ENCODE data around the gene PLEKHA3. TPM values are rescaled to one million over a fixed set of nuclear protein-coding genes. Genes with fewer than 3 reads are reported as not detected.
A peak's percentile ranks its signal among the peaks of the same experiment; 100 is the strongest.

The PLEKHA3 gene
- total and polyA plus RNA-seq, 2 experiments from 2014 or later, result 9.1 to 32.1 TPM

DNA sequence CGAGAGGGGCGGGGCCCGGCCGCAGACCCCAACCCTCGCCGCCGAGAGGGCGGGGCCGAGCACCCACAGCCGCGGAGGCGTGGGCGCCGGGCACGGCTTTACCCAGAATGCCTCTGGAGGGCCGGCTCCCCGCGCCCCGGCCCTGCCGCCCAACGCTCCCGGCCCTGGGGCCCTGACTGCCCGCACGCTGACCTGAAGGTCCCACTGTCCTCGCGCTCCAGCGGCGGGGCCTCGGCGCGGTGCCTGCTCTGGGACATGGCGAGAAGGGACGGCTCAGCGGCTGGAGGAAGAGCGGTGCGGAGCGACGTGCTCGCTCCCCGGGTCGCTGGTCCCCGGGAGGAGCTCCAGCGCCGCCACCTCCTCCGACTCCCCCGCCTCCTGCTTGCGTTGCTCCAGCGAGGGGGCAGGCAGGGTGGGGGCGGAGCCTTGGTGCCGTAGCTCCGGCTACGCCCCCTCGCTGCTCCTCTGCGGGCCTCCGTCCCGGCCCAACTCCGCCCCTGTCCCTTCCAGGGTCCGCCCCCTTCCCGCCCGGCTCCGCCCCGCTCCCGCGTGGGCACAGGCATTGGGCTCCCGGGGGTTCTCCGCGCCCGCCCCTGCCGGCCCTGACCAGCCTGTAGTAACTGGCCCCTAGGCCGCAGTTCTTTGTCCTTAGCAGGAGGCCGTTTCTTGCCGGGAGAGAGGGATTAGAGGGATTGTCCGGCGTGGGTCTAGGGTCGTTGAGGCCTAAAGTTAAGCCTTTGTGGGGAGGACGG, 29.3 kb upstream of the PLEKHA3 start, which contains the start of the genes PJVK and PRKRA:
TSS of gene PJVK (plus strand) at position 605 of the 752 bp plus-strand sequence. CDS start 2,032 bp downstream, outside the sequence.
TSS of gene PRKRA (minus strand) at position 402 of the 752 bp plus-strand sequence. CDS start at position 257, 145 bp downstream.
- no peaks in the 10 kb centered on the region for H3K9me2 ChIP-seq (replicated peaks; ENCODE audit: insufficient read depth)
- TF ChIP-seq EZH2phosphoT487 (IDR thresholded peaks at IDR 0.05; ENCODE audit: low read depth, severe bottlenecking, unreplicated experiment), result no peak
- TF ChIP-seq, protein P1, sequence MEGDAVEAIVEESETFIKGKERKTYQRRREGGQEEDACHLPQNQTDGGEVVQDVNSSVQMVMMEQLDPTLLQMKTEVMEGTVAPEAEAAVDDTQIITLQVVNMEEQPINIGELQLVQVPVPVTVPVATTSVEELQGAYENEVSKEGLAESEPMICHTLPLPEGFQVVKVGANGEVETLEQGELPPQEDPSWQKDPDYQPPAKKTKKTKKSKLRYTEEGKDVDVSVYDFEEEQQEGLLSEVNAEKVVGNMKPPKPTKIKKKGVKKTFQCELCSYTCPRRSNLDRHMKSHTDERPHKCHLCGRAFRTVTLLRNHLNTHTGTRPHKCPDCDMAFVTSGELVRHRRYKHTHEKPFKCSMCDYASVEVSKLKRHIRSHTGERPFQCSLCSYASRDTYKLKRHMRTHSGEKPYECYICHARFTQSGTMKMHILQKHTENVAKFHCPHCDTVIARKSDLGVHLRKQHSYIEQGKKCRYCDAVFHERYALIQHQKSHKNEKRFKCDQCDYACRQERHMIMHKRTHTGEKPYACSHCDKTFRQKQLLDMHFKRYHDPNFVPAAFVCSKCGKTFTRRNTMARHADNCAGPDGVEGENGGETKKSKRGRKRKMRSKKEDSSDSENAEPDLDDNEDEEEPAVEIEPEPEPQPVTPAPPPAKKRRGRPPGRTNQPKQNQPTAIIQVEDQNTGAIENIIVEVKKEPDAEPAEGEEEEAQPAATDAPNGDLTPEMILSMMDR (IDR thresholded peaks at IDR 0.05; ENCODE audit: poor library complexity), result no peak
- peak within 1 kb of the TSS; percentile 66 for H3K4me3 ChIP-seq
- peaks cover 35% of the 10 kb centered on the region for H3K79me2 ChIP-seq
- H3K4me2 ChIP-seq, result peak within 1 kb of the TSS; percentile 92
- peak; percentile 100 for DNase-seq (ENCODE audit: low spot score)
- peaks cover 16% of the 10 kb centered on the region for H3K4me1 ChIP-seq (ENCODE audit: insufficient read depth)
- no peaks in the 10 kb centered on the region for H3K27me3 ChIP-seq
- peak within 1 kb of the TSS; percentile 99 for H2AFZ ChIP-seq
- H4K20me1 ChIP-seq (ENCODE audit: insufficient read depth, poor library complexity, severe bottlenecking), result peaks cover 21% of the 10 kb centered on the region
- peak within 1 kb of the TSS; percentile 99 for H3K27ac ChIP-seq
- whole genome bisulfite sequencing (ENCODE audit: low lambda C conversion rate, missing lambda C conversion rate), result 3% methylated on average over 35 of the region's 76 CpGs
- H3K9me3 ChIP-seq (ENCODE audit: low read depth), result no peaks in the 10 kb centered on the region
- no peaks in the 10 kb centered on the region for H3K36me3 ChIP-seq (replicated peaks; ENCODE audit: insufficient read depth, low read depth)

DNA sequence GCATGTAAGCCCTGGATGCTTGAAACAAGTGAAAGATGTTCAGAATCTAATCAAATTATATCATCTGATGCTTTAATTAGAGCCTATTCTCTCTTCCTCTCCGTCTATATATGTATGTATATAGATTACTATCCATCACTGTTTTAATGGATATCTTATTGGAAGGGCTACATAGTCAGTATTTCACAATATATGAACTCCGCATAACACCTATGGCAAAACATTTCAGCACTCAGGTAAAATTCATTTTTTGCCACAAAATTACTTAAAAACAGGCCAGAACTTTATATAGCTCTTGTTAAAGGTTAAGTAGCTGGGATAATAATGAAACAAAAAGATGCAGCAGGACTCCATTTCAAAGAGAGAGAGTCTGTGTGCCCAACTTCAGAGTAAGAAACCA, 27.9 kb upstream of the PLEKHA3 start:
- WGBS (ENCODE audit: low lambda C conversion rate, missing lambda C conversion rate), result 100% methylated on average over 2 of the region's 2 CpGs
- no peaks in the 10 kb centered on the region for H3K9me2 ChIP-seq (replicated peaks; ENCODE audit: insufficient read depth)
- peak overlapping the region; percentile 99 for H2AFZ ChIP-seq
- no peak for DNase-seq (ENCODE audit: low spot score)
- no peak overlapping the region for H3K4me2 ChIP-seq
- H3K4me1 ChIP-seq (ENCODE audit: insufficient read depth), result peaks cover 16% of the 10 kb centered on the region
- peak overlapping the region; percentile 99 for H3K27ac ChIP-seq
- no peak for TF ChIP-seq EZH2phosphoT487 (IDR thresholded peaks at IDR 0.05; ENCODE audit: low read depth, severe bottlenecking, unreplicated experiment)
- TF ChIP-seq EZH2 (IDR thresholded peaks at IDR 0.05; ENCODE audit: borderline replicate concordance), result no peak
- TF ChIP-seq, protein P1 (IDR thresholded peaks at IDR 0.05; ENCODE audit: poor library complexity), result no peak
- no peaks in the 10 kb centered on the region for H3K36me3 ChIP-seq (replicated peaks; ENCODE audit: insufficient read depth, low read depth)
- peaks cover 31% of the 10 kb centered on the region for H3K79me2 ChIP-seq
- H3K9me3 ChIP-seq (ENCODE audit: low read depth), result no peaks in the 10 kb centered on the region
- H4K20me1 ChIP-seq (ENCODE audit: insufficient read depth, poor library complexity, severe bottlenecking), result peaks cover 21% of the 10 kb centered on the region
- no peak overlapping the region for H3K4me3 ChIP-seq
- H3K27me3 ChIP-seq, result no peaks in the 10 kb centered on the region

DNA sequence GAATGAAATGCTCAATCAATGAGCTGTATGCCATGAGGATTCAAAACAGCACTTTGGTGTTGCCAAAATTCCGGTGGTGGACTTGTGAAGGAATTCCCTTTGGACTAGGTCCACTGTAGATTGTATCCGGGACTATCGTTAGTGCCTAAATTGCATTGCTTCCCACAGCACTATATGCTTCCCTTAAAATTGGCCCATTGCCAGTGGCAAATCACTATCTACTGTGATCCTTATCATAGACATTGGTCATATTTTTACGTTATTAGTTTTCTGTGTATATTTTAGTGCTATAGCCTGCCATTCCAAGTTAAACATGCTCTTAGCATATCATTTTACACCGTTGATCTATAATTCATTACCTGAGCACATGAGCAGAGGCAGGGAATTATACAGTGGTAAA, 27.4 kb upstream of the PLEKHA3 start:
- Histone ChIP-seq H3K9me2 (replicated peaks; ENCODE audit: insufficient read depth) (no peaks in the 10 kb centered on the region), H3K27ac (no peak overlapping the region), H3K27me3 (no peaks in the 10 kb centered on the region), H3K79me2 (peaks cover 26% of the 10 kb centered on the region), H3K4me2 (no peak overlapping the region), H2AFZ (no peak overlapping the region), H3K36me3 (replicated peaks; ENCODE audit: insufficient read depth, low read depth) (no peaks in the 10 kb centered on the region), H3K9me3 (ENCODE audit: low read depth) (no peaks in the 10 kb centered on the region), H3K4me3 (no peak overlapping the region), H4K20me1 (ENCODE audit: insufficient read depth, poor library complexity, severe bottlenecking) (peaks cover 19% of the 10 kb centered on the region), H3K4me1 (ENCODE audit: insufficient read depth) (peaks cover 16% of the 10 kb centered on the region)
- WGBS (ENCODE audit: low lambda C conversion rate, missing lambda C conversion rate), result 87% methylated on average over 5 of the region's 5 CpGs
- TF ChIP-seq, protein P1 (IDR thresholded peaks at IDR 0.05; ENCODE audit: poor library complexity), result no peak
- no peak for TF ChIP-seq EZH2 (IDR thresholded peaks at IDR 0.05; ENCODE audit: borderline replicate concordance)
- no peak for DNase-seq (ENCODE audit: low spot score)
